ENCODE measurements around the gene SLC10A3.
"Not testable (repeated sequence)": the region's sequence is repeated elsewhere in the genome, so short reads cannot be mapped to it uniquely, and the experiment has no call there.

Gene SLC10A3

DNA sequence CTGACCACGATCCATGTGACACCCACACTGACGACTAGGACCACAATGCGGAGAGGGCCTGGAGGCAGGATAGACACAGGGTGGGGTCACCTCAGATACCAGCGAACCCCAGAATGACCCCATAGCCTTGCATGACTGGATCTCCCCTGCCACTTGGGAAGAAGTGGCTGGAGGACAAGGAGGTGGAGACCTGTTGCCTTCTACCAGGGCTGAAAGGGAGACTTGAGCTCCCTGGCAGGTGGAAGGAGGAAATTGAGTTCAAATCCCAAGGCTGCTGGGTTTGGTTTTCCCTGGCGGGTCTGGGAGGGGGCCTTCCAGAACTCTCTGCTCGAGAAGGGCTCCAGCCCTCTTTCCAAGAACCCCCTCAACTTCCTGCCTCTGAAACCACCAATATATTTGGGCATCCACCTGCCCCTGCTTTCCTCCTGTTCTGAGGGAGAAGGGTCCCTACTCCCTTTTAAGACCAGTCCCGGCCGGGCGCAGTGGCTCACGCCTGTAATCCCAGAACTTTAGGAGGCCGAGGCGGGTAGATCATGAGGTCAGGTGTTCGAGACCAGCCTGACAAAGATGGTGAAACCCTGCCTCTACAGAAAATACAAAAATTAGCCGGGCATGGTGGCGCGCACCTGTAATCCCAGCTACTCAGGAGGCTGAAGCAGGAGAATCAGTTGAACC is 22.6 kb upstream of the SLC10A3 start:
- no peak for FAIRE-seq

DNA sequence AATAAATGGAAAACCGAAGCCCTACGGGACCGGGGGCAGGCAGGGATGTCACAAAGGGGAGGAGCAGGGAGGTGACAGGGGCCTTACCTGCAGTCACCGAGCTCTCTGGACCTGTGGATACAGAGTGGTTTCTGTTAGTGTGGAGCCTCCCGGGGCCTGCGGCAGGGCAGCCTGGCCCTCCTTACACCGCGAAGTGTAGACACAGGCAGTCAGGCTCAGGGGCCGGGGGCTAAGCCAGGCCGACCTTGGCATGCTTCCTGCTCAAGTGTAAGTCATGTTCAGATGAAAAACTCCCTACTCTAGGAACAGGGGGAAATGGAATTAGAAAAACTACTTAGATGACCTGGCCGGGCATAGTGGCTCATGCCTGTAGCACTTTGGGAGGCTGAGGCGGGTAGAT is 21.3 kb upstream of the SLC10A3 start:
- no peak for FAIRE-seq
- no peak for DNase-seq (ENCODE audit: extremely low spot score, insufficient read length, low read depth)

More for the DNA sequence above, 22.6 kb upstream of the SLC10A3 start:
- DNase-seq (ENCODE audit: extremely low spot score, insufficient read length, low read depth), result no peak

DNA sequence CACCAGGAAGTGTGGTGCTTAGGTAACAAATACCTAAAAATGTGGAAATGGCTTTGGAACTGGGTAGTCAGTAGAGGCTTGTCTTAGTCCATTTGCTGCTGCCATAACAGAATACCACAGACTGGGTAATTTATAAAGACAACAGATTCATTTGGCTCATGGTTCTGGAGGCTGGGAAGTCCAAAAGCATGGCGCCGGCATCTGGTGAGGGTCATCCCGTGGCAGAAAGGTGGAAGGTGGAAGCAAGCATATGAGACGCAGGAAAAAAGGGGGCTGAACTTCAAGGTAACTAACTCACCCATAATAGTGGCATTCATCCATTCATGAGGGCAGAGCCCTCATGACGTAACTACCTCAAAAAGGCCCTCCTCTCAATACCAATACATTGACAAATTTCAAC is 19.0 kb upstream of the SLC10A3 start:
- FAIRE-seq (no peak), DNase-seq (ENCODE audit: extremely low spot score, insufficient read length, low read depth) (no peak)

DNA sequence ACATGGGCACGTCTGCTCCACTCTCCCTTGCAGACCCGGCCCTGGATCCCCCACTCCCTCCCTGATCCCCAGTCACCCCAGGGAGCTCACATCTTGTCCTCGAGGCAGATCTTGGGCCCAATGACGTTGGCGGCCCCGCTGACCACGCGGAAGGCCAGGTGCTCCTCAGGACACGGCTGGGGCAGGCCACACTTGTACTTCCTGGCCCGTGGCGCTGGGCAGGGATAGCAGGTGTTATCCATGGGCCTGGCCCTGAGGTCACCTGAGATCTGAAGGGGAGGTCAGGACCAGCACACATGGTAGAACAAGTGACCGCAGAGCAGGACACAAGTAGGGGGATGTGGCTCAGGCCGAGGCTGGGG is 17.9 kb upstream of the SLC10A3 start:
- FAIRE-seq (no peak), DNase-seq (ENCODE audit: extremely low spot score, insufficient read length, low read depth) (no peak)

DNA sequence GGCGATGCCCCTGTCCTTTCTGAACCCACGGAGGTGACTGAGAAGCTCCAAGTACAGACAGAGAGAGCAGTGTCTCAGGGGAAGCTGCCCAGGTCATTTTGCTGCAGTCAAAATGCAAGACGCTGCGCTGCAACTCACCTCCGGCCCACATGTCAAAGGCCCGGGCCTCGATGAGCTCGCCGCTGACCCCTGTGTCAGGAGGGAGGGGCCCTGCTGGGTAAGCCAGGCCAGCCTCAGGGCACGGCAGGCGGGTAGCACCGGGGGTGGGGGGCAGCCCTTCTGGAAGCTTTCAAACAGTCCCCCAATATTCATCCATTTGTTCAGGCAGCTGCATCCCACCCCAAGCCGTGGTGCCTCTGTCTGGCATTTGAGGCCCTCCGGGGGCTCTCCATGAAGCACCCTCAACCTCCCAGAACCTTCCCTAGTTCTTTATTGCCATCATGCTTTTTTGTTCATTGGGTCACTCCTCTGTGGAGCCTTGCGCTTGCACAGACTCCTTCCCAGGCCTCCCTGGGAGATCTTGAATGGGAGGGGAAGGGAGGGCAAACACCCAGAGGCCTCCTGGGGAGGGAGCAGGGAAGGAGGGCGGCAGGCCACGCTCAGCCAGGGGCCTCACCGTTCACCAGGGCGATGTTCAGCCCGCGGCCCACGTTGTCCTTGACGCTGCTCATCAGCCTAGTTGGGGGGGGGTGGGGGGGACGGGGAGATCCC is 17.4 kb upstream of the SLC10A3 start:
- FAIRE-seq, result no peak

DNA sequence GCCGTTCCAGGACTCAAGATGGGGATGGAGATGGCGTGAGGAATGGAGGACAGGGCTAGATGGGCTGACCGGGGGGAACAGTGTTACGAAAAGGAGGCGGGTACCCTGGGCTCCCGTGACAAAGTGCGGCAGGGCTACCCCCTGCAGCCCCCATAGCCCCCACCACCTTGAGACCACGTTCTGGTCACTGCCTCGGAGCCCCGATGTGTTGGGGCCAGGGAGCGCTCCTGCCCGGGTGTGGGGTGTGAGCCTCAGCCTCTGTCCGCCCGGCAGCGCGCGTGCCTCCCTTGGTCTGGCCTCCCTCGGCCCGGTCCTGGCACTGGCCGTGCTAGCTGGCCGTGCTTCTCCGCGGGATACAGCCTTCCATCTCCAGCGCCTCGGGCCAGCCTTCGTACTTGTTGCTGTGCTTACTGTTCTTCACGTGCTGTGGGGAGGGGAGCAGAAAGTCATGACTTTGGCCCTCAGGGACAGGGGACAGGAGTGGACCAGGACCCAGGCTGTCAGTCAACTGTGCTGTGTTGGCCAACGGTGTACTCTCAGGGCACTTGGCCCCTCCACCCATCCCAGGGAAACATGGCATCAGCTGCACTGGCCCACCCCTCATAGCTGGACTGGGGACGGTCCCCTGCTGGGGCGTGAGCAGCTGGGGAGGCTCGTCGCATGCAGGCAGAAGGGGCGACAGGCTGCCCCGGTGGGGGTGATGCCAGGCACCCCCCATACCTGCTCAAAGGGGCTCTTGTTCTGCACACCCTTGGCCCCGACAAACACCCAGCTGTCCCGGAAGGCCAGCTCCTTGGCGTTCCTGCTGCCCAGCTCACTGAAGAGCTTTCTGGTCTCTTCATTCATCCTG is 16.3 kb upstream of the SLC10A3 start:
- FAIRE-seq (no peak), DNase-seq (ENCODE audit: extremely low spot score, insufficient read length, low read depth) (no peak)

More for the DNA sequence above, 17.4 kb upstream of the SLC10A3 start:
- DNase-seq (ENCODE audit: extremely low spot score, insufficient read length, low read depth), result no peak

DNA sequence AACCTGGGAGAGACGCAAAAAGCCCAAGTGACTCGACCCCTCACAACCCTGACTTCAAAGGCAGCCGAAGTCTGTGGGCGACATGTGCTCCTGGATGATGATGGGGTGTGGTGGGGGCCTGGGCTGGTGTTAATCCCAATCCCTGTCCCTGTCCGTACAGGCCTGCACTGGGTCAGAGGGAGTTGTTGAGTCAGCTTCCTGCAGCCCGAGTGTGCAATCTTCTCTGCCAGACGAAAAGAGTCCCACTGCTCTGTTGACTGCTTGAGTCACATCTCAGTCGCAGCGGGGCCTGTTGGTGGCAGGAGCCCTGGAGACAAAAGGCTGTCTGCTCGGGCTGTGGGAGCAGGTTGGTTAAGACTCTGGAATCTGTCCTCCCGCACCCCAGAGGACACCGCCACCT is 15.3 kb upstream of the SLC10A3 start:
- no peak for DNase-seq (ENCODE audit: extremely low spot score, insufficient read length, low read depth)
- FAIRE-seq, result no peak

DNA sequence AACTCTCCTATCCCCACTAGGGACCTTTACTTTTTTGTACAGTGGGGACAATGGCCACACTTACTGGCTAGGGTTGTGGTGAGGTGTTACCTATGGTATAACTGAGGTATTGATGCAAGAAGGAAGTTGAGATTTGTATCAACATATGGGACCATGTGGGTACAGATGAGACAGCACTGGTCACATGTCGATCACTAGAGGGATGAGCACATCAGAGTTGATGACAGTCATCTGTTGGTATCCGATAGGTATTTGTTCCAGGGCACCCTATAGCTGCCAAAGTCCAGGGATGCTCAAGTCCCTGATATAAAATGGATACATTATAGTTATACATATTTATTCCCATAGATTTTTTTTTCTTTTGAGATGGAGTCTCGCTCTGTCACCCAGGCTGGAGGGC is 12.6 kb upstream of the SLC10A3 start:
- DNase-seq (ENCODE audit: extremely low spot score, insufficient read length, low read depth) (no peak), FAIRE-seq (no peak)

DNA sequence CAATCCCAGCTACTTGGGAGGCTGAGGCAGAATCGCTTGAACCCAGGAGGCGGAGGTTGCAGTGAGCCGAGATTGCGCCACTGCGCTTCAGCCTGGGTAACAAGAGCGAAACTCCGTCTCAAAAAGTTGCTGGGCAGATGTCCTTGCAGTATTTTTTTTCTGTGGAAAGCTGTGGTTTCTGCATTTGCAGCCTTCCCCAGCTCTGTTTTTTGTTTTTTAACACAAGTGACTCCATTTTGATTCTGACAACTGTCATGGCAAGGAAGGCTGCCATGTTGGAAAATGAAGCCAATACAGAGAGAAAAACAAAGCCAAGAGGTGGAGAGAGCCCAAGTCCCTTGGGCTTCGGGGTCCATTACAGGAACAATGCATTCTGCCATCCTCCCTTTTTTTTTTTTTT is 11.7 kb upstream of the SLC10A3 start:
- FAIRE-seq, result no peak
- no peak for DNase-seq (ENCODE audit: extremely low spot score, insufficient read length, low read depth)

DNA sequence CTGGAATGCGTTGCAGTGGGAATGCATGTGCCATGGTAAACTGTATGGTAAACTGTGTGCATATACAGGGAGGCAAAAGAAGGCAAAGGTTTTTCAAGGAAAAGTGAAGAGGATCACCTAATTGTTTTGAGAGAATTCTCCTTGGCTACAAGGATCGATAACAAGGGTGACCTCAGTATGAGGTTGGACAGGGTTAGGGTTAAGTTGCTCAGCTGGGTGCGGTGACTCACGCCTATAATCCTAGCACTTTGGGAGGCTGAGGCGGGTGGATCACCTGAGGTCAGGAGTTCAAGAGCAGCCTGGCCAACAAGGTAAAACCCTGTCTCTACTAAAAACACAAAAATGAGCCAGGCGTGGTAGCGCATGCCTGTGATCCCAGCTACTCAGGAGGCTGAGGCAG is 11.0 kb upstream of the SLC10A3 start:
- DNase-seq (ENCODE audit: extremely low spot score, insufficient read length, low read depth); FAIRE-seq: not testable (repeated sequence)

DNA sequence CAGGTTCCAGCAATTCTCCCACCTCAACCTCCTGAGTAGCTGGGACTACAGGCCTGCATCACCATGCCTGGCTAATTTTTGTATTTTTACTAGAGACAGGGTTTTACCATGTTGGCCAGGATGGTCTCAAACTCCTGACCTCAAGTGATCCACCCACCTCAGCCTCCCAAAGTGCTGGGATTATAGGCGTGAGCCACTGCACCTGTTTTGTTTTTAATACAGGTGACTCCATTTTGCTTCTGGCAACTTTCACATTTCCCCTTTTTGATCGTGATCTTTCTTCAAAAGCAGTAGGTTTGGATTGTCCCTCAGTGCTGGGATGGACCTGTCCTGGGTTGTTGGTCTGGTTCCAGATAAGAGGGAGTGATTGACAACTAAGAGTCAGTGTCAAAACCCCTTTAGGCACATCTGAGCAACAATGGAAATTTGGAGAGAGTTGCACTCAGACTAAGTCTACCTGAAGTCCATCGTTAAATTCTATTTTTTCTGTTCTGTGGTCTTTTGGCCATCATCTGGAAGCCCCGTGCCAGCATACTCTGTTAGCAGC is 6.2 kb upstream of the SLC10A3 start:
- FAIRE-seq; DNase-seq (ENCODE audit: extremely low spot score, insufficient read length, low read depth): not testable (repeated sequence)

DNA sequence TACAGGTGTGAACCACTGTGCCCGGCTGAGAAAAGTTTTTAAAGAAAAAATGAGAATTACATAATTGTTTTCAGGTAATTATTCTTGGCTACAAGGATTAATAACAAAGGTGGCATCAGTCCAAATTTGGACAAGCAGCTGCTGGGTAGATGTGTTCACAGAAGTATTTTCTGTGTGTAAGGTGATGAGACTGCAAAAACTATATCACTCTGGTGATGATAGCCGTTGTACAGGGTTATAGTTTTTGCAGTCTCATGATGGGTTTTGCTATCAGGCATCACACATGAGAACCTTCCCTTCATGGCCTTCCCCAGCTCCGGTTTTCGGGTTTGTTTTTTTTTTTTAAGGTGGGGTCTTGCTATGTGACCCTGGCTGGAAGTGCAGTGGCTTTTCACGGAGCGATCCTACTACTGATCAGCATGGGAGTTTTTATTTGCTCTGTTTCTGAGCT is 5.1 kb upstream of the SLC10A3 start:
- FAIRE-seq (no peak), DNase-seq (ENCODE audit: extremely low spot score, insufficient read length, low read depth) (no peak)

DNA sequence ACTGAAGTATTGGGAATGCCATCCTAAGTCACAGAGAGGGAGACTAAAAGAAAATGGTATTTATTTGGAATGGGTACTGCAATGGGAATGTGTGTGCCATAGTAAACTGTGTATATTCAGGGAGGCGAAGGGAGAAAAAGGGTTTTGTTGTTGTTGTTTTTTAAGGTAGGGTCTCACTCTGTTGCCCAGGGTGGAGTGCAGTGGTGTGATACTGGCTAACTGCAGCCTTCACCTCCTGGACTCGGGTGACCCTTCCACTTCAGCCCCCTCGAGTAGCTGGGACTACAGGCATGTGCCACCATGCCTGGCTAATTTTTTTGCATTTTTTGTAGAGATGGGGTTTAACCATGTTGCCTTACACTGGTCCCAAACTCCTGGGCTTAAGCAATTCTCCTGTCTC is 4.3 kb upstream of the SLC10A3 start:
- no peak for FAIRE-seq
- no peak for DNase-seq (ENCODE audit: extremely low spot score, insufficient read length, low read depth)

DNA sequence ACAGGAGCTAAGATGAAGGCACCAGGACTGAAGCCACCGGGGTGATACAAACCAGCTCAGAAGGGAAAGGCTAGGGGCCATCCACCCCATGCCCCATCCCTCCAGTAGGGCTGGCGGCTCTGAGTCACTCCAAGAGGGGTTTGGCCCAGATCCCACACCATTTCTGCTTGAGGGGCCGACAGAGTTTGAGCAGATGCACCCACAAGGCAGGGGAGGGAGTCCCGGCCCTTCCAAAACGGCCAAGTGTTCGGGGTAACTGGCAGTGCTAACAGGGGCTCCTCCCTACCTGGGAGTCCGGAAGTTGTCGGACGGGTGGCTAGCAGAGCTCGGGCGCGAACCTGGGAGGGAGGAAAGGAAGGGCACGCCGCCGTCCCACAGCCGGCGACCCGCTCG is 412 bp downstream of the SLC10A3 start:
- no peak for FAIRE-seq
- no peak for DNase-seq (ENCODE audit: extremely low spot score, insufficient read length, low read depth)

DNA sequence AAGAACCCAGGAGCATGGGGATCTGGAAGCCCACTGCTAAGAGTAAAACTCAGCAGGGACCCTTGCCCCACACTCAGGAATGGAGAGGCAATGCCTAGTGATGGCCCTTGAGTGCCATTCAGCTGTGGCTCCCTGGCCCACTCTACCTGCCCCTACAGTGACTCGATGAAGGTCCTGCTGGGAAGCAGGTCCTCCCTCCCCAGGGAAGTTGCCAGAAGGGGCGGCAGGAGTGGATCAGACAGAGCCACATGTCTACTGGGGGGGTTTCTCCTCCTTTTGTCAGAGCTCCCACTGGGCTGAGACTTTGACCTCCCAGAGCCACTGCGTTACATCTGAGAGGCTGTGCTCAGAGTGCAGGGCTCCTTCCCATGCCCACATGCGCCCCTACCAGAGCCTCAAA is 1.2 kb downstream of the SLC10A3 start:
- FAIRE-seq (no peak), DNase-seq (ENCODE audit: extremely low spot score, insufficient read length, low read depth) (no peak)

DNA sequence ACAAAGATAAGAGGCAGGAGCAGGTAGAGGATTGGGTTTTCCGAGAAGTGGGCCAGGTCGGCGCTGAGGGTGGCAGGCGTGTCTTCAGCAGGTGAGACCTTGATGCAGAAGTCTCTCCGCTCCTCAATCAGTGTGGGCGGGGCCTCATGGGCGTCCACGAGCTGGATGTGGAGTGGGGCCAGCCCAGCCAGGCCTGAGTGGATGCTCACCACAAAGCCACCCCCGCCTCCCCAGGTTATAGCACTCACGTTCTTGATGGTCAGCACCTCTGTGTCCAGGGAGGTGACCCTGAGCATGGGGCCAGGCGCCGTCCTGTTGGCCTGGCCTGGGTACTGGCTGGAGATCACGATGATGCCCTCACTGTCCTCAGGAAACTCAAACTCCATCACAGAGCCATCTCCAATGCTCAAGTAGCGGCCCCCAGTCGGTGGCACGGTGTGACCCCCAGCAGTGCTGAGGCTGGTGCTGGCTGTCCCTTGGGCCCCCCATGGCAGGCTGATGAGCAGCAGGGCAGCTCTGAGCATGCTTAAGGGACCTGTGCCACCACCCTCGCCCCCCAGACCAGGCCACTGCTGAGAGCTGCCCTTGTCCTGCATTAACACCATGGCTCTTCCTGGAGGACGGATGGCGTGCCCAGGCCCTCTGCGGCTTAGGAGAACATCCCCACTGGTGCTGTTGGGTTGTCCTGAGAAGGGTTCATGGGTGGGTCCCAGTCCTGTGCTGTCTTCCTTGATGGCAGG is 1.9 kb downstream of the SLC10A3 start:
- no peak for FAIRE-seq
- no peak for DNase-seq (ENCODE audit: extremely low spot score, insufficient read length, low read depth)

DNA sequence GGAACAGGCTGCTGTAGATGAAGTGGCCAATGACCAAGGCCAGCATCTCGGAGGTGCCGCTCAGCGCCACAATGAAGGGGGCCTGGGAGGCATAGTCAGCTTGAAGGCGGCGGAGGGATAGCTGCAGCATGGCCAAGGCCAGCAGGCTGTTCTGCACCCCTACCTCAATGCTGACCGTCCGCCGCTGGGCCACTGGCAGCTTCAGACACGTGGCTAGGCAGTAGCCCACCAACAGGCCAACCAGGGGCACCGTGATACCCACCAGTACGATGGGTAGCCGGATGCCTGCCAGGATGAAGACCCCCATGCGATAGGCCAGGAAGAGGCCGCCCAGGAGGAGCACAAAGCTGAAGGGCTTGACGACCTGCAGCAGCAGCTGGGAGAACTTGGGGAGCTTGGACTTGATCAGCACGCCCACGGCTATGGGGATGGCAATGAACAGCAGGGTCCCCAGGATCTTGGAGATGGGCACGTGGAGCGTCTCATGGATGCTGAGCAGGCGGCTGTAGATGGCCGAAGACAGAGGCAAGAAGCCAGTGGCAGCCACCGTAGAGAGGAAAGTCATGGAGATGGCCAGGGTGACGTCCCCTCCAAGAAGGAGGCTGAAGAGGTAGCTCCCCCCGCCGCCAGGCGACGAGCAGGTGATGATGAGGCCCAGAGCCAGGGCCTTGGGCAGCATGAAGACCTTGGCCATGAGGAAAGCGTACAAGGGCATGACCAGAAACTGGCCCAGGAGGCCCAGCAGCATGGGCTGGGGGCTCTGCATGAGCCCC is 2.7 kb downstream of the SLC10A3 start:
- DNase-seq (ENCODE audit: extremely low spot score, insufficient read length, low read depth) (no peak), FAIRE-seq (no peak)

DNA sequence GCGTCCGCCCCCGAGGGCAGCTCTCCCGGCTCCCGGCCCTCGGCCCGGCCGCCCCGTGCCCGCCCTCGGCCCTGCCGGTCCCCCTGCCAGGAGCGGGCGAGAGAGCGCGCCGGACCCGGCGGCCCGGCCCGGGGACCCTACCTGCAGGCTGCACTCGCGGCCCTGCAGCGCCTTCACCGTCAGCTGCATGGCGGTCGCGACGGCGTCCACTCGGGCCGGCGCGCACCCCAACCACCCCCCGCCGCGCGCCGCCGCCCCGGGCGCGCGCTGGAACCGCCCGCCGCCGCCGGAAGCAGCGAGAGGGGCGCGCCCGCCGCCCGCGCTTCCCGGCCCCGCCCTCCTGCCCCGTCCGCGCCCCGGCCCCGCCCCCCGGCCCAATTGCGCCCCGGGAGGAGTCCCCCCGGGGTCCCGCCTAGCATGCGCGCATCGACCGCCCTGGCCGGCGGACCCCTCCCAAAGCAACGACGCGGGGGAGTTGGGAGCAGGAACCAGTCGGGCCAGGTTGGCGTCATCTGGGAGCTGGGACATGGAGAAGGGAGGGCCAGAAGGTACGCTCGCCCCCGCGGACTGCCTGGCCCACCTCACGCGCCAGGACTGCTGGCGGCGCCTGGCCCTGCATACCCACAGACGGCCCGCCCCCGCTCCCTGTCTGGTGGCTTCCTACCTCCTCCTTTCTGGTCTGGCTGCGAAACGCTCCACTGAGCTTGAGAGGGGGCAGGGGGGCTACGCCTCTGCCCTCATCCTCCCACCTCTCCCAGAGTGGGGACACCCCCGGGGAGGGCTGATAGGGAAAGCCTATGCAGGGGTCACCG is 3.8 kb downstream of the SLC10A3 start, which contains the start of gene UBL4A:
TSS of gene UBL4A (minus strand) at position 220 of the 812 bp plus-strand sequence. CDS start at position 189, 31 bp downstream.
- DNase-seq (ENCODE audit: extremely low spot score, insufficient read length, low read depth) (peak; percentile 30), FAIRE-seq (peak; percentile 71)
